Esophagus muscularis mucosa (tissue), 4 donors: Measurements from ENCODE around the gene PXMP4. TPM values are rescaled to one million over a fixed set of nuclear protein-coding genes. Genes with fewer than 3 reads are reported as not detected.

Experiments used
- DNase-seq: peaks from one replicate; pipeline ENCODE4 v3.0.0-alpha.2; 2017; ENCODE audit errors: extremely low spot score
- H3K27ac ChIP-seq, 4 donors: fragments of 200-600 bp; sonication (generic); replicated peaks in 1 of 4; 1 replicate in 3 of 4; 2 replicates in 1 of 4; pipeline ENCODE4 v1.5.1; 2016 to 2019; ENCODE audit warnings: mild to moderate bottlenecking in 1 of 4
- H3K27me3 ChIP-seq, 4 donors: fragments of 200-600 bp; sonication (generic); one replicate each; pipeline versions ENCODE4 v1.5.1 to v1.6.0; 2016 to 2019
- H3K36me3 ChIP-seq, 4 donors: fragments of 200-600 bp; sonication (generic); one replicate each; pipeline ENCODE4 v1.5.1; 2016 to 2019
- H3K4me1 ChIP-seq, 4 donors: fragments of 200-600 bp; sonication (generic); one replicate each; pipeline ENCODE4 v1.5.1; 2016 to 2019
- H3K4me3 ChIP-seq, 4 donors: fragments of 200-600 bp; sonication (generic); 1 replicate in 2 of 4; 2 replicates in 2 of 4; pipeline ENCODE4 v1.5.1; 2016 to 2019; ENCODE audit warnings: mild to moderate bottlenecking in 4 of 4, moderate library complexity in 1 of 4
- H3K9me3 ChIP-seq, 4 donors: fragments of 200-600 bp; sonication (generic); 1 replicate in 3 of 4; 2 replicates in 1 of 4; pipeline ENCODE4 v1.5.1; 2016 to 2019
- CTCF ChIP-seq, 3 experiments: fragments of 200-600 bp in 2 of 3; fragments of 450-650 bp in 1 of 3; sonication (generic) in 2 of 3; IDR thresholded peaks; one replicate each; pipeline ENCODE4 v1.5.1; 2017 to 2019; ENCODE audit warnings: antibody characterized with exemption in 3 of 3, mild to moderate bottlenecking in 2 of 3, moderate library complexity in 1 of 3
- EP300 ChIP-seq: sonication (generic); formaldehyde crosslinking; IDR thresholded peaks from one replicate; pipeline ENCODE4 v1.6.1; 2017; ENCODE audit warnings: antibody characterized with exemption
- POLR2A ChIP-seq: fragments of 450-650 bp; IDR thresholded peaks from one replicate; pipeline ENCODE4 v1.6.1; 2017; ENCODE audit warnings: antibody characterized with exemption, moderate library complexity, mild to moderate bottlenecking, low read depth
- POLR2AphosphoS5 ChIP-seq, 2 donors: sonication (generic); formaldehyde crosslinking; IDR thresholded peaks; one replicate each; pipeline ENCODE4 v1.6.1; 2017; ENCODE audit warnings: antibody characterized with exemption in 2 of 2
- WGBS: methylation state at CpG from one replicate; pipeline ENCODE4 v1.1.5; 2018; 5-methylcytosine and 5-hydroxymethylcytosine counted together
- intact Hi-C: fragments of 100-400 bp; cut with DNase I; formaldehyde crosslinking; loops from one replicate; pipeline ENCODE4 v1.15.1; 2023
- total RNA-seq, 4 donors: library from RNA; depleted of rRNA; stranded (reverse); fragments of >200 nt; gene quantifications; one replicate each; pipeline versions ENCODE4 v1.1.0 to v1.2.1, GENCODE V29; 2016

PXMP4 gene
- total RNA-seq, 4 donors from 2014 or later: 4.5 to 13.0 (median 9.2) TPM

- TF ChIP-seq CTCF (IDR thresholded peaks at IDR 0.05) (no peak), POLR2A (no peak), POLR2AphosphoS5 (IDR thresholded peaks at IDR 0.05) (no peak), EP300 (no peak)
- H3K36me3 ChIP-seq: no peaks in the 10 kb centered on the region
- 94% methylated on average over 5 of the region's 5 CpGs for WGBS
- no peak for DNase-seq
- H3K27ac ChIP-seq: peak overlapping the region in 2 of 4 donors; percentile 44
- H3K4me1 ChIP-seq: peaks cover 6 to 31% (median 26%) of the 10 kb centered on the region in 4 donors
- no peaks in the 10 kb centered on the region for H3K9me3 ChIP-seq
- no peaks in the 10 kb centered on the region for H3K27me3 ChIP-seq
- H3K4me3 ChIP-seq: no peak overlapping the region
- intact Hi-C loops: no loop called here
Measured at GRCh38 chr20:33693289-33693688, 26.8 kb downstream of the PXMP4 start.

DNA sequence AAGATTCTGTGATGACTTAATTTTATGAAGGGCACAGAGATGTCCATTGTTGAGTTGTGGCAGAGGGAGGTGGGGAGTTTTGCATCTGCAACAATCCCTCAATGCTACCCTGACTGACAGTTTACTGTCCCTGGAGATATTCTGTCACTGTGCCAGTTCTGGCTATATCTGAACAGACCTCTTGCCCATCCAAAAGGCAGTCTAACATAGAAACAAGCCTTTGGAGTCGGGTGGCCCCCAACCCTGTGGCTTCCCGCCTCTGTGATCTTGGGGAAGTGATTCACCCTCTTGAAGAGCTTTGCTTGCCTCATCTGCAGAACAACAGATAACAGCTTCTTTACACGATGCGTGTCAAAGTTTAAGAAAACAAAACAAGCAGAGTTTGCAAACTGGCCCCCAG lies 30.1 kb downstream of the PXMP4 start:
- H3K9me3 ChIP-seq: no peaks in the 10 kb centered on the region
- no peaks in the 10 kb centered on the region for H3K27me3 ChIP-seq
- H3K4me3 ChIP-seq: no peak overlapping the region
- H3K27ac ChIP-seq: no peak overlapping the region
- TF ChIP-seq POLR2A: no peak
- TF ChIP-seq POLR2AphosphoS5 (IDR thresholded peaks at IDR 0.05): no peak
- no peak for TF ChIP-seq CTCF (IDR thresholded peaks at IDR 0.05)
- TF ChIP-seq EP300: no peak
- peaks cover 16 to 30% (median 29%) of the 10 kb centered on the region in 4 donors for H3K4me1 ChIP-seq
- 54% methylated on average over 4 of the region's 4 CpGs for WGBS
- intact Hi-C loops: loop anchor here (5.0 kb wide), 1 partner anchor 42 kb away; the partner anchor contains the start of gene ZNF341
- no peak for DNase-seq
- no peaks in the 10 kb centered on the region for H3K36me3 ChIP-seq

GRCh38 chr20:33689493-33689892 lies 30.6 kb downstream of the PXMP4 start:
- TF ChIP-seq EP300: no peak
- 100% methylated on average over 1 of the region's 1 CpG for WGBS
- H3K36me3 ChIP-seq: no peaks in the 10 kb centered on the region
- H3K27ac ChIP-seq: no peak overlapping the region
- peaks cover 18 to 32% (median 31%) of the 10 kb centered on the region in 4 donors for H3K4me1 ChIP-seq
- H3K9me3 ChIP-seq: no peaks in the 10 kb centered on the region
- intact Hi-C loops: loop anchor here (5.0 kb wide), 1 partner anchor 43 kb away; the partner anchor contains the start of gene ZNF341
- H3K4me3 ChIP-seq: no peak overlapping the region
- DNase-seq: no peak
- H3K27me3 ChIP-seq: no peaks in the 10 kb centered on the region

DNA sequence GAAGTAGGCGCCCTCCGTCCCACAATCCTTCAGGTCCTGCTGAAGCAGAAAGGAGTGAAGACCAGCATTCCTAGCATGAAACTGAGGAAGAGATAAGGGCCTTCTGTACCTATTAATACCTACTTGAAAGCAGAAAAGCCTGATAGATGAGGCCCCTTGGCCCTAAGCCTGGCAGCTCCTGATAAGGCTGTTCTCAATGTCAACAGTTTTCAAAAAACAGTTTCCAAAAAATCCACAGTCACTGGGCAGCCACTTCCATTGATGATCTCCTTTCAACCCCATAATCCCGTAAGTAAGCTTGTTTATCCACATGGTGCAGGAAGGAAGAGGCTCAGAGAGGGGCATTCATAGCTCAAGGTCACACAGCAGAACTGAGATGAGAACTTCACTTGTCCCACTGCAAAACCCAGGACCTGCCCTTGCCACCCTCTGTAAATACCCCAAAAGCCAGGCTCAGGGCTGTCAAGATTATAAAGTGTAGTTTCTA lies 31.1 kb downstream of the PXMP4 start:
- Histone ChIP-seq H3K9me3 (no peaks in the 10 kb centered on the region), H3K4me1 (peaks cover 18 to 31% (median 28%) of the 10 kb centered on the region in 4 donors), H3K27me3 (no peaks in the 10 kb centered on the region), H3K4me3 (no peak overlapping the region), H3K36me3 (no peaks in the 10 kb centered on the region), H3K27ac (no peak overlapping the region)
- intact Hi-C loops: loop anchor here (5.0 kb wide), 1 partner anchor 43 kb away; the partner anchor contains the start of gene ZNF341
- TF ChIP-seq POLR2A (no peak), POLR2AphosphoS5 (IDR thresholded peaks at IDR 0.05) (no peak)
- DNase-seq: no peak
- WGBS: 87% methylated on average over 3 of the region's 3 CpGs

DNA sequence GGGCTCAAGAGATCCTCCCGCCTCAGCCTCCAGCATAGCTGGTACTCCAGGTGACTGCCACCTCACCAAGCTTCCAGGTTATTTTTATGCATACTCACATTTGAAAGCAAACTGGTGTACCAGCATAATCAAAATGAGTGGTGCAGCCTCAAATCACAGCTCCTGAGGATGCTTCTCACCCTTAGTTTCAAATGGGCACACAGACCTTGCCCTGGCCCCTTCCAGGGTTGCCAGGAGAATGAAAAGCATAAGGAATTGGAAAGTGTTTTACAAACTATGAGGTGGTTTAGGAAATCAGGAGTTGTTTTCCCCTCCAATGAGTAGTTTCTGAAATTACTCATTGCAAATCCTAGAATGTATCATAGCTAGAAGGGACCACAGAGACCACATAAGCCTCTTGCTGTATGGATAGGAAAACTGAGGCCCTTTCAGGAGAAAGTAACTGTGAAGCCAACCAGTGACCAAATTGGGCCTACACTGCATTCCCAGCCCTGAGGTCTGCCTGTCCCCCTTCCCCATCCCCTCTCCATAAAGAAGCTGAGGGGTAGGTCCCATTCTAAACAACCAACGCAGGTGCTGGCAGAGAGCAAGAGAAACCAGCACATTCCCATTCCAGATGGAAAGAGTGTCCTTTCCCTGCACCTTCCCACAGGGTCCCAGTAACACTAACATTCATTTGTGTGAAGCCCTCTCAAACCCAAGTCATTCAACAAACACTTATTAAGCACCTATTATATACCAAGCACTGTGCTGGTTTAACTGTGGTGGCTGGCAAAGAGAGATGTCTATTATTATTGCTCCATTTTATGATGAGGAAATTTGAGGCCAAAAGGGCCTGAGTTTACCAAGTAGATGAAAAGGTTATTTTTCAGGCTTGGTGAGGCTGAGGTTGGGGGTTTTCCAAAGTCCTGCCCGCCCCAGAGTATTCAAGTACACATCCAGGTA lies 31.8 kb downstream of the PXMP4 start:
- TF ChIP-seq CTCF (IDR thresholded peaks at IDR 0.05): no peak
- no peak for TF ChIP-seq POLR2AphosphoS5 (IDR thresholded peaks at IDR 0.05)
- TF ChIP-seq EP300: no peak
- no peak for TF ChIP-seq POLR2A
- intact Hi-C loops: loop anchor here (5.0 kb wide), 1 partner anchor 44 kb away; the partner anchor contains the start of gene ZNF341
- Histone ChIP-seq H3K36me3 (no peaks in the 10 kb centered on the region), H3K4me3 (no peak overlapping the region), H3K9me3 (no peaks in the 10 kb centered on the region), H3K27ac (no peak overlapping the region), H3K27me3 (no peaks in the 10 kb centered on the region), H3K4me1 (peaks cover 14 to 27% (median 23%) of the 10 kb centered on the region in 4 donors)
- 85% methylated on average over 3 of the region's 3 CpGs for WGBS
- no peak for DNase-seq
